Lower lobe of right lung (tissue), 2 donors: ENCODE measurements around the gene PON2. TPM values are rescaled to one million over a fixed set of nuclear protein-coding genes. Genes with fewer than 3 reads are reported as not detected.
A peak's percentile ranks its signal among the peaks of the same experiment; 100 is the strongest.
"Not testable (repeated sequence)": the region's sequence is repeated elsewhere in the genome, so short reads cannot be mapped to it uniquely, and the experiment has no call there.

Source experiments
- ATAC-seq, 2 donors: fragments of 200-7000 bp; cut with Tn5 transposase; one replicate each; pipeline ENCODE4 v1.9.1; 2020 to 2022; ENCODE audit warnings: mild to moderate bottlenecking in 2 of 2, moderate library complexity in 2 of 2
- DNase-seq: peaks from one replicate; pipeline ENCODE4 v3.0.0-alpha.2; 2020
- H3K27ac ChIP-seq: fragments of 200-600 bp; one replicate; pipeline ENCODE4 v1.8.0; 2022
- H3K27me3 ChIP-seq: fragments of 200-600 bp; one replicate; pipeline ENCODE4 v1.8.0; 2022; ENCODE audit warnings: low read depth
- H3K36me3 ChIP-seq: fragments of 200-600 bp; one replicate; pipeline ENCODE4 v1.8.0; 2022; ENCODE audit warnings: mild to moderate bottlenecking
- H3K4me1 ChIP-seq: fragments of 200-600 bp; one replicate; pipeline ENCODE4 v1.8.0; 2022
- H3K4me3 ChIP-seq: fragments of 200-600 bp; one replicate; pipeline ENCODE4 v1.8.0; 2022; ENCODE audit warnings: mild to moderate bottlenecking
- H3K9me3 ChIP-seq: fragments of 200-600 bp; one replicate; pipeline ENCODE4 v1.8.0; 2022
- CTCF ChIP-seq: fragments of 200-600 bp; IDR thresholded peaks from one replicate; pipeline ENCODE4 v1.8.0; 2022; ENCODE audit warnings: antibody characterized with exemption, mild to moderate bottlenecking
- intact Hi-C: fragments of 100-400 bp; cut with DNase I; formaldehyde crosslinking; loops from one replicate; pipeline ENCODE4 v1.11.0; 2022
- total RNA-seq: library from RNA; stranded (reverse); fragmentation: NEBNext Ultra II Directional; extraction: Animal tissue kit (Norgen Biotek cat#: 25700); gene quantifications from one replicate; pipeline ENCODE4 v1.2.1, GENCODE V29; 2021
- donor health status: DM: no; HTN: yes; CAD: no; lungs with severe emphysema.

Gene PON2
- total RNA-seq, 1 donor from 2014 or later: 168 TPM

DNA sequence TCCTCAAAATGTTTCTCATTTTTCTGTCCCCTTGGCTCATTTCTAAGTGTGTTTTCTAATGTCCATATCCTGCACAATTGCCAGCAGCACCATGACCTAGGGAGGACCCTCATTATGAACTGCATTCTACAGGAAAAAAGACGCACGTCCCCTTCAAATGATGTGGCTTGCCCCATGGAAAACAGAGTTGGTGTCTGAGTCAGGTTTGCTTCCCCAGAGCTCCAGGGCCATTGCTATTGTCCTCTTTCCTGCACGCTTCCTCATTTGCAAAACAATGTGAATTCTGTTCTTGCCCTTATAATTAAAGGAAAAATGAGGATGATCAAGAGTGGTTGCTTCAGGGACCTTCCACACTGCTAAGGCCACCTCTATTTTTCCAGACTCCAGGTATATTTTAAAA is 36.2 kb upstream of the PON2 start:
- intact Hi-C loops: no loop called here
- Histone ChIP-seq H3K9me3 (no peaks in the 10 kb centered on the region), H3K36me3 (no peaks in the 10 kb centered on the region), H3K27ac (peak overlapping the region; percentile 4), H3K4me3 (no peak overlapping the region), H3K27me3 (no peaks in the 10 kb centered on the region), H3K4me1 (peaks cover 13% of the 10 kb centered on the region)
- DNase-seq: no peak
- no peak for TF ChIP-seq CTCF
- ATAC-seq: no peak

DNA sequence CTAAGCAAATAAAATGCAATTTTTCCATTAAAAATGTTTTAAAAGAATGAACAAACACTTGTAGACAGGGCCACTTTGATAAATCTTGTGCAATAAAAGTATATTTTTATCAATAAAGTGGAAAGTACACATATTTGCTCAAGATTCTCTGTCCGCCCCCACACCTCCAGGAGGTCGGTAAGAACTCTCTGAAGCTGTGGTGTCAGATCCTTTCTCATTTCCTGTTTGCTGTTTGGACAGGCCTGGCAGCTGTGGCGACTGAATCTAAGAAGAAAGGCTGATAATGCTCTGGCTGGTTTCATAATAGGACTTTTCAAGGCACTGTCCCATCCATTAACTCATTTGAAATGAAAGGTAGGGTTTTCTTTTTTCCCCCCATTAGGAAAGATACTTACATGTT is 35.6 kb upstream of the PON2 start:
- no peak for DNase-seq
- no peak for TF ChIP-seq CTCF
- H3K4me3 ChIP-seq: no peak overlapping the region
- H3K27ac ChIP-seq: peak overlapping the region; percentile 4
- H3K4me1 ChIP-seq: peaks cover 13% of the 10 kb centered on the region
- no peaks in the 10 kb centered on the region for H3K36me3 ChIP-seq
- no peaks in the 10 kb centered on the region for H3K9me3 ChIP-seq
- peak; percentile 60 to 88 for ATAC-seq
- intact Hi-C loops: no loop called here
- H3K27me3 ChIP-seq: no peaks in the 10 kb centered on the region

DNA sequence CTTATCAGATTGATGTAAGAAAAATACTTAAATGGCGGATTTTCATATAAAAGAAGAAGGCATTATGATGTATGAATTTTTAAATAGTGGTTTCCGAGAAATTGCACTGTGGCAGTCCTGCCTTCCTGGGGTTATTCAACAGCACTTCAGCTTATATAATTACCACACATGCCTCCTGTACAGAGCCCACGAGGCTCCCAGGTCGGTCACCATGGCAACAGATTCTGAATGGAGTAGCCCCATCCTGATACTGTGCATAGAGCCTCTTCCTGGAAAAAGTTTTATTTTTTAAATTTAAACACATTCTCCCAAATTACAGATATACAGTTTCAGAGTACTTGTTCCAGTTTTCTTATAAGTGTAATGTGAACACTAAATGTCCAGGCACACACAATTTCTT is 35.0 kb upstream of the PON2 start:
- Histone ChIP-seq H3K4me1 (peaks cover 13% of the 10 kb centered on the region), H3K4me3 (no peak overlapping the region), H3K36me3 (no peaks in the 10 kb centered on the region), H3K9me3 (no peaks in the 10 kb centered on the region), H3K27ac (no peak overlapping the region), H3K27me3 (no peaks in the 10 kb centered on the region)
- intact Hi-C loops: no loop called here
- TF ChIP-seq CTCF: no peak
- DNase-seq: no peak
- peak in 1 of 2 donors; percentile 86 for ATAC-seq

GRCh38 chr7:95469187-95469586 is 34.4 kb upstream of the PON2 start:
- H3K4me1 ChIP-seq: peaks cover 13% of the 10 kb centered on the region
- no peaks in the 10 kb centered on the region for H3K36me3 ChIP-seq
- H3K4me3 ChIP-seq: no peak overlapping the region
- no peak for DNase-seq
- no peak for TF ChIP-seq CTCF
- intact Hi-C loops: no loop called here
- H3K9me3 ChIP-seq: no peaks in the 10 kb centered on the region
- H3K27ac ChIP-seq: no peak overlapping the region
- no peak for ATAC-seq
- H3K27me3 ChIP-seq: no peaks in the 10 kb centered on the region

GRCh38 chr7:95467912-95468607 is 33.2 kb upstream of the PON2 start:
- intact Hi-C loops: no loop called here
- no peak overlapping the region for H3K4me3 ChIP-seq
- no peak overlapping the region for H3K27ac ChIP-seq
- no peaks in the 10 kb centered on the region for H3K36me3 ChIP-seq
- ATAC-seq (no peak), DNase-seq (no peak)
- H3K27me3 ChIP-seq: no peaks in the 10 kb centered on the region
- H3K4me1 ChIP-seq: peaks cover 13% of the 10 kb centered on the region
- H3K9me3 ChIP-seq: no peaks in the 10 kb centered on the region
- no peak for TF ChIP-seq CTCF

- H3K36me3 ChIP-seq, intact Hi-C loops, ATAC-seq, H3K4me3 ChIP-seq, H3K27ac ChIP-seq, H3K9me3 ChIP-seq, H3K27me3 ChIP-seq, H3K4me1 ChIP-seq, DNase-seq: not testable (repeated sequence)
Observed at GRCh38 chr7:95460653-95461052, 25.8 kb upstream of the PON2 start.
